GM21723 (cell line): ENCODE data around the gene DCUN1D3.

ENCODE experiments used
- ATAC-seq: cut with Tn5 transposase; IDR thresholded peaks from one replicate; pipeline ENCODE4 v1.9.1; 2021; ENCODE audit warnings: mild to moderate bottlenecking, moderate library complexity; ENCODE audit not compliant: unreplicated experiment

Gene DCUN1D3

GRCh38 chr16:20889625-20890275 lies 10.4 kb downstream of the DCUN1D3 start:
- ATAC-seq = no peak

GRCh38 chr16:20887207-20887606 lies 13.0 kb downstream of the DCUN1D3 start:
- ATAC-seq = no peak

GRCh38 chr16:20886320-20886719 lies 13.8 kb downstream of the DCUN1D3 start:
- no peak for ATAC-seq

- ATAC-seq = no peak
Measured at GRCh38 chr16:20884240-20884556, 16.0 kb downstream of the DCUN1D3 start.

GRCh38 chr16:20883554-20884239 lies 16.5 kb downstream of the DCUN1D3 start:
- ATAC-seq = no peak

GRCh38 chr16:20881503-20881878 lies 18.7 kb downstream of the DCUN1D3 start:
- no peak for ATAC-seq

GRCh38 chr16:20880867-20881502 lies 19.2 kb downstream of the DCUN1D3 start:
- no peak for ATAC-seq

DNA sequence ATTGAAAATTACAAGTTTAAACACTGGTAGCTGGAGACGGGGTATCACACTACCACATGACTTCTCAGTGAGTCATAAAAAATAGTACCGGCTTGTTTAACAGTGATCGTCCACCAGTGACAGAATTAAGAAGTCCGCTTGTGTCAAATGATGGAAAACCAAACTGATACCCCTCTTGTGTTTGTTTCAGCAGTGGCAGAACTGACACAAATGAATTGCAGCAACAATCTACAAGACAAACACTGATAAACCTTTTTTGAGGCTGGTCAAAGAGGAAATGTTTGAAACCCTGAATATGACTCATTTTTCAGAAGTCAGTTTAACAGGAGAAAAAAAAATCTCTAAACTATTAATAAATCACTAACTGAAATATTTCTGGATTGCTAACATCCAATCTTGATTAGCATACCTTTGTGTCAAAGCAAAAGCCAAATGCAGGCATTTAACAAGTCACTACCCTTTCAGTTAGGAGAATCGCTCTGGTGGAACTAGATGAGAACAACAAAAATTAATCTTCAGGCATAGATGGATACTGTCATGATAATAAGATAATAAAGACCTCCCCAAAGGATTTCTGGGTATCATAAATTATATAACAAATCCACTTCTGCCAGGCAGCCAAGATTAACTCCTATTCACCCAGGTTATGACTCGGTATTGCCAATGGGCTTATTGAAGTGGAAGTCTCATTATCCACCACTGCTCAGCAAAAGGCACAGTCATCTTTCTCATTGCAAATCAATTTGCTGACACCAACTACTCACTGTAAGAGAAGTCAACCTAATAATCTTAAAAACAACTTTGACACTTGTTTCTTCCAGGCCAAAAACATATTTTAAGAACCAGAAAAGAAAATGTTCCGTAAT lies 20.8 kb downstream of the DCUN1D3 start:
- ATAC-seq = no peak

DNA sequence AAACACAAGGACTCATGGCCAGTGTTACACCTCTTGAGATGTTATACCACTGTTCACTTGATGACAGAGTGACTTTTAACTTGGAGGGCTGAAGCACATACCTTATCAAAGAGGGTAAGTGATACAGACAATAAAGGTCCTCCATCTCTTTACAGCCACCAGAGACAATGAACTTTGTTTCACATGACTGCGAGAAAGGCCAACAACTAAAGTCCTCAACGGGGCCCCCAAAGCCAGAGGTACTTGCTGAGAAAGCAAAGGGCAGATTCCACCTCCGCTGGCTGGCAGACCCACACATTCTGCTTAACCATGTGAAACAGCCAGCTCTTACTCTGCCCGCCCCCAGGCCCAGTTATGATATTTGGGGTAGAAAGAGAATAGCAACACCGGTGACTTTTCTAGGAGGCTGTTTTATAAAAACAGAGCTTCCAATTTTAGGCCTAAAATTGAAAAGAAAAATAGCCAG lies 21.4 kb downstream of the DCUN1D3 start:
- no peak for ATAC-seq

DNA sequence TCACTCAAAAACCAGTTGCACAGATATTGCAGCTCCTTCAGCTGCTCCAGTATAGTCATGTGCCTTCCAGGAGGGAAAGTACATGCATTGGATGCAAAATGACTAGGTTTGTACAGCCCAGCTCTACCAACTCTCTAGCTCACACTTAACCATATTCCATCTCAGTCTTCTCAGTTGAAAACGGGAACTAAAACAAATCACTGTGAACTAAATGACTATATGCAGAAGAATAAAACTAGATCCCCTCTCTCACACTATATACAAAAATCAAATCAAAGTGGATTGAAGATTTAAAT lies 24.9 kb downstream of the DCUN1D3 start:
- no peak for ATAC-seq

DNA sequence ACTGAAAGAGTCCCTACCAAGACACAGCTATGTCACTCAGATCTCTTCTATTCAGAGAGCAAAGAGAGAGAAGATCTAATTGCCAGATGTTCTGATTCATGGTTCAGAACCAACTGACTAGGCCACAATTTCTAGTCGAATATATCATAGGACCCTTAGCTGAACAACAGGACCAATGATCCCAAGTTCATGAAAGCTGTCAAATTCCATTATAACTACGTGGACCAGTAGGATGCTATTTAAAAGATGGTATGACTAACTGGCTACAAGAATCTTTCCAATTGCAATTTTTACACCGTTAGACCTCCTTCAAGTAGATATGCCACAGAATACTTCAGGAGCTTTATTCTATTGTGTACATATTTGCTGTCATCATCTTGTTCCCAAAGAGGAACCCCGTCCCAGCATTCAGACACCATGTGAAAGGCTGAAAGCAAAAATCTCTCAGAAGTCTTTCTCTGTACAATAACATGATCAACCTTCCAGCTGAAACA lies 26.0 kb downstream of the DCUN1D3 start:
- no peak for ATAC-seq

- no peak for ATAC-seq
Measured at GRCh38 chr16:20873331-20873730, 26.8 kb downstream of the DCUN1D3 start.

- ATAC-seq = no peak
Measured at GRCh38 chr16:20871941-20872815, 28.0 kb downstream of the DCUN1D3 start.

- no peak for ATAC-seq
Measured at GRCh38 chr16:20871258-20871657, 28.9 kb downstream of the DCUN1D3 start.

- ATAC-seq = no peak
Measured at GRCh38 chr16:20870122-20870820, 29.9 kb downstream of the DCUN1D3 start.

DNA sequence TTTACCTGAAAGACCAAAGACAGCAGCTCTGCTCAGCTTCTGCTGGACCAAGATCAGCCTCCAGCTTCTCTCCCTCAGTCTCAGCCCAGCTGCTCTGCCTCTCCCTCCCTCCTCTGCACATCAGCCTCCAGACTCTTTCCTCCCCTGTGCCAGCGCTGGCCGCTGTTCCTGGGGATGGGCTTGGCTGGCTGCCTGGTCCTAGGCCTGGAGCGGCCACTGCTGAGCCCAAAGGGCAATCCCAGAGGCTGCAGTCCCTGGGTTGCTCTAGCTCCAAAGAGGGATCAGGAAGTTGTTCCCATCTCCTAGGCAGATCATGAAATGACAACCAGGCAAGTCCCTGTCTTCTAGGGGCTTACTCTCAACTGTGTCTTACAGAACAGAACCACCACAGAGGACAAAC lies 31.3 kb downstream of the DCUN1D3 start:
- ATAC-seq = no peak

DNA sequence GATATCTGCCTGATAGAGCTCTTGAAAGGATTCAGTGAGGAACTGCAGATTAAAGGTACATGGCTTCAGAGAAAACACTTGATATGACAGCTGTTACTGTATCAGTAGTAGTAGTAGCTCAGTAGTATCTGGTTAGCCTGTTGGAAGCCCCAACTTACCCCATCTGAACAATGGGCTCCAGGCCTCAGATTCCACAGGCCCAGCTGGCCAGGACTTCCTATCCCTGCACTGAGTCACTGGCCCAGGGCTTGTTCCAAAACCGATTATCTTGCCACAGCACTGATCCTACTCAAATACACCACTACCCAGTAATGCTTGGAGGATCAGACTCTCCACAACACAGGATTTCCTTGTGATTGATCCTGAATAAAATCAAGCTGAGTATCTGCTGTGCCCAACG lies 32.6 kb downstream of the DCUN1D3 start:
- no peak for ATAC-seq

DNA sequence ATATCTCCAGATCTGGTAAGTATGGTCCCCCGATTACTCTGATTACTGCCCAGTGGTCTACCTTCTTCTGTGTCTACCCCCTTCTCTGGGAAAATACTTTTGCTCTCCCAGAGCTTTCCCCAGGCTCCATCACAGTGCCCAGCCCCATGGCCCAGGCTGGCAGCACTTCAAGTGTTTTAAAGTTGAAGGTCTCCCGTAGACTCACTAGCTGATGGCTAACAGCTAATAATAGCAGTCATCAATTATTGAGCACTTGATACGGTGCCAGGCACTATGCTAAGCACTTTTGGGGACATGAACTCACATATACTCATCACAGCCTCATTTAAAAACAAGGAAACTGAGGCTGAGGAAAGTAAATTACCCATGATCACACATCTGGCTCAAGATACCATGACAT lies 33.4 kb downstream of the DCUN1D3 start:
- no peak for ATAC-seq

DNA sequence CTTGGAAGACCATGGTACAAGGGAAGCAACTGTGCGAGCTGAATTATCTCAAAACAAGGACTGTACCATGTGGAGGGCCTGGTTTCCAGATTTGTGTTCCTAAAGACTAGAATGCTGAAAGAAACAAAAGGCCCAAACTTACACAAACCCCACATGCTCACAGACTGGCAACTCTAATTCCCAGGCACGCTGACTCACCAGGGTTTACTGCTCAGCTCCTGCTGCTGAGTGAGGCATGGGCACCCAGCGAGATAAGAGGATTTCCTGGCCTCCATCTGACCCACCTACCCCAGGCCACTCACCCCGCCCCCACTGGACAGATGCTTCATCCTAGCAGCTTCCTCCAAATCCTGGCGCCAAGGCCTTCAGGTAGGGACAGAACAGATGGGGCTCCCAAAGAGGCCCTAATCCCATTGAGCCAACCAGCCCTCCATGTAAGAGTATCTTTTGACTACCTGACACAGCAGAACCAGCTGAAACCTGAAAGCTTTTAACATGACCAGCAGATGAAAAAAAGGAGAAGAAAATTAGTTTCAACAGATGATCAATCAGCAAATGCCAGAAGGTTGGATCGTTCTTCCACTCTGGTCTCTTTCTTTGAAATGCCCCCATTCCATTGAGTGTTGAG lies 33.9 kb downstream of the DCUN1D3 start:
- ATAC-seq = peak; percentile 22
